Naive thymus-derived CD4-positive, alpha-beta T cell (primary cell): ENCODE data around the gene CATSPER1. TPM values are rescaled to one million over a fixed set of nuclear protein-coding genes. Genes with fewer than 3 reads are reported as not detected.

Experiments used
- ATAC-seq: fragments of 150-1000 bp; cut with Tn5 transposase; 2 replicates; pipeline ENCODE4 v1.10.0; 2021; ENCODE audit warnings: mild to moderate bottlenecking, moderate library complexity
- CTCF ChIA-PET: fragments of 350-600 bp; sonication (Branson Sonifier 250); formaldehyde crosslinking; loops from one replicate; lab custom pipeline; 2021; ENCODE audit warnings: antibody characterized with exemption; lab: Charles Lee
- POLR2A ChIA-PET: fragments of 350-600 bp; sonication (Branson Sonifier 250); formaldehyde crosslinking; loops from one replicate; lab custom pipeline; 2021; ENCODE audit warnings: antibody characterized with exemption, inconsistent platforms; lab: Charles Lee
- DNase-seq, 9 donors: peaks; one replicate each; pipeline versions ENCODE4 v3.0.0 to v3.0.0-alpha.2; 2020 to 2022; ENCODE audit warnings: mixed read lengths in 1 of 9
- H3K27ac ChIP-seq: one replicate; pipeline ENCODE4 v1.7.0; 2013; ENCODE audit warnings: mild to moderate bottlenecking, low read depth, low read length, moderate library complexity
- H3K27me3 ChIP-seq, 2 donors: one replicate each; pipeline ENCODE4 v1.7.0; 2013; ENCODE audit warnings: low read length in 2 of 2, mild to moderate bottlenecking in 2 of 2, moderate library complexity in 2 of 2; ENCODE audit not compliant: control insufficient read depth in 2 of 2, insufficient read depth in 2 of 2
- H3K36me3 ChIP-seq, 3 experiments: 1 replicate in 2 of 3; 2 replicates in 1 of 3; pipeline ENCODE4 v1.7.0; 2013; ENCODE audit warnings: low read length in 3 of 3, mild to moderate bottlenecking in 3 of 3, moderate library complexity in 1 of 3; ENCODE audit not compliant: insufficient read depth in 3 of 3, control insufficient read depth in 2 of 3
- H3K4me1 ChIP-seq, 2 donors: one replicate each; pipeline ENCODE4 v1.7.0; 2013; ENCODE audit warnings: low read length in 2 of 2, mild to moderate bottlenecking in 2 of 2, moderate library complexity in 1 of 2; ENCODE audit not compliant: control insufficient read depth in 2 of 2, insufficient read depth in 2 of 2
- H3K4me3 ChIP-seq: 2 replicates; pipeline ENCODE4 v1.7.0; 2013; ENCODE audit warnings: mild to moderate bottlenecking, low read length
- H3K9me3 ChIP-seq, 3 experiments: 1 replicate in 2 of 3; 2 replicates in 1 of 3; pipeline ENCODE4 v1.7.0; 2013; ENCODE audit warnings: low read length in 3 of 3; ENCODE audit not compliant: control insufficient read depth in 2 of 3
- H3K27ac Mint-ChIP-seq, 9 donors: one replicate each; pipeline ENCODE4 v1.8.0; 2020 to 2022; ENCODE audit warnings: mixed read lengths in 9 of 9, mild to moderate bottlenecking in 8 of 9, moderate library complexity in 5 of 9, inconsistent platforms in 2 of 9
- H3K27me3 Mint-ChIP-seq, 5 donors: one replicate each; pipeline ENCODE4 v1.8.0; 2021 to 2022; ENCODE audit warnings: mixed read lengths in 5 of 5, mild to moderate bottlenecking in 1 of 5
- H3K36me3 Mint-ChIP-seq, 5 donors: one replicate each; pipeline ENCODE4 v1.8.0; 2020 to 2022; ENCODE audit warnings: mixed read lengths in 5 of 5, mild to moderate bottlenecking in 3 of 5, inconsistent platforms in 1 of 5
- H3K4me1 Mint-ChIP-seq, 7 donors: one replicate each; pipeline ENCODE4 v1.8.0; 2020 to 2022; ENCODE audit warnings: mixed read lengths in 7 of 7, mild to moderate bottlenecking in 3 of 7, inconsistent platforms in 1 of 7
- H3K4me3 Mint-ChIP-seq, 10 donors: one replicate each; pipeline ENCODE4 v1.8.0; 2020 to 2022; ENCODE audit warnings: mild to moderate bottlenecking in 10 of 10, mixed read lengths in 10 of 10, moderate library complexity in 6 of 10, inconsistent platforms in 2 of 10
- H3K9me3 Mint-ChIP-seq, 11 donors: one replicate each; pipeline ENCODE4 v1.8.0; 2020 to 2022; ENCODE audit warnings: mixed read lengths in 11 of 11, mild to moderate bottlenecking in 4 of 11, inconsistent platforms in 1 of 11, moderate library complexity in 1 of 11
- intact Hi-C, 2 donors: fragments of 100-400 bp; cut with micrococcal nuclease; formaldehyde crosslinking; loops; one replicate each; pipeline ENCODE4 v1.15.1; 2023
- polyA plus RNA-seq, 2 donors: library from polyadenylated mRNA; unstranded; fragments of 300-500 nt; fragmentation: Illumina TruSeq; gene quantifications; one replicate each; pipeline ENCODE4 v1.2.3, GENCODE V29; 2021
- total RNA-seq, 6 experiments: library from RNA in 5 of 6; stranded (reverse) in 5 of 6; gene quantifications; 1 replicate in 5 of 6; 2 replicates in 1 of 6; pipeline ENCODE4 v1.2.3 and lab custom pipeline; 2021 to 2026

Gene CATSPER1
- total and polyA plus RNA-seq, 7 experiments from 2014 or later: 1.4 to 4.2 TPM; not detected in 5

DNA sequence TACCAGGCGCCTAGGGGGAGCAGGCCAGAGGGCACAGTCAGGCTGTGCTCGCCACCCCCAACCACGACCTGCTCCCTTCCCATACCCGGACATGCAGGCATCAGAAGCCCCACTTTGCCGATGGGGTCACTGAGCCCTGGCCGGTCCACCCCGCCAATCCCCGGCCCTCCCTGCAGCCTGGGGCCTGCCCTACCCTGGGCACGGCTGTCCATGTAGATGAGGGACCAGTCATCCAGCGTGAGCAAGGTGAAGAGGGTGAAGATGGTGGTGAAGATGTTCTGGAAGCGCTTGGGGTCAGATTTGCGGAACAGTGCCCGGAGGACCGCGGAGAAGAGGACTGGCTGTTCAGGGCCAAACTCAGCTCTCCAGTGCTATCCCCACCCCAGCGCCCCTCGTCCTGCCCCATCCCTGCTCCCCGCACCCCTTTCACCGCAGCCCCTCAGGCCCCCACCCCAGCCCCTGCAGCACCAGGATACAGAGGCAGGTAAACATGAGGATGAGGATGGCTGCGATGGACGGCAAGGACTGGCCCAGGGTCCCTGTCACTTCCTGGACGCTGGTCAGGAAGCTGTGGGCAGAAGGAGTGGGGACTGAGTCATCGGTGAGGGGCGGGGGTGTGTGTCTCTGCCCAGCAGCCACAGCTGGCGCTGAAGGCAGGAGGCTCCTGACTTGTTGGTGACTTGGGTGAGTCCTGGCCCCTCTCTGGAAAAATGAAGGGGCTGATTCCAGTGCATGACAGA, 5.5 kb downstream of the CATSPER1 start:
- intact Hi-C loops: no loop called here
- H3K27ac Mint-ChIP-seq: no peak overlapping the region
- DNase-seq (peak in 1 of 9 donors; percentile 50), ATAC-seq (peak; percentile 83)
- Histone ChIP-seq H3K27ac (no peak overlapping the region), H3K4me3 (no peak overlapping the region), H3K4me1 (peaks cover 0 to 5% of the 10 kb centered on the region in 2 donors), H3K27me3 (no peaks in the 10 kb centered on the region), H3K36me3 (no peaks in the 10 kb centered on the region), H3K9me3 (no peaks in the 10 kb centered on the region)
- no peaks in the 10 kb centered on the region for H3K36me3 Mint-ChIP-seq
- peaks cover 0 to 9% (median 4%) of the 10 kb centered on the region in 5 donors for H3K27me3 Mint-ChIP-seq
- H3K9me3 Mint-ChIP-seq: no peaks in the 10 kb centered on the region
- CTCF ChIA-PET: interaction anchor here (0.6 kb wide), 1 partner anchor 16 kb away, joined by 3 read pairs; no protein-coding TSS in a partner anchor
- POLR2A ChIA-PET: no interaction called here
- H3K4me1 Mint-ChIP-seq: peaks cover 4 to 17% (median 5%) of the 10 kb centered on the region in 7 donors
- peak overlapping the region in 1 of 10 donors; percentile 17 for H3K4me3 Mint-ChIP-seq

DNA sequence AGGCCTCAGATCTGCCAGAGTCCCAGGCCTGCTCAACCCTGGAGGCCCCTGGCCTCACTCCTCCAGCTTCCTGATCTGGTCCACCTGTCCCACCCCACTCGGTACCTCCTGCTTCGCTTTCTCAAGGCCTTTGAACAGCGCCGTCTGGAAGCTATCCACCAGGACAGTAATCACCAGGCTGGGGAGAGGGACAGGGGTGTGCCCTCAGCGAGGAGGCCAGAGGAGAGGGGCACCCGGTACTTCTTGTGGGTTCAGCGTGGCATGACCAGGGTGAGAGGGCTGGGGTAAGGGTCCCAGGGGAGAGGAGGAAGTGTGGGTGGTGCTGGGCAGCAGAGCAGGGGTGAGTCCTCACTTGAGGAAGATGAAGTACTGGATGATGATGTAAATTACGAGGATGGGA, 6.1 kb downstream of the CATSPER1 start:
- intact Hi-C loops: no loop called here
- H3K36me3 Mint-ChIP-seq: no peaks in the 10 kb centered on the region
- H3K9me3 Mint-ChIP-seq: no peaks in the 10 kb centered on the region
- no peak overlapping the region for H3K27ac Mint-ChIP-seq
- no peak for DNase-seq
- POLR2A ChIA-PET: no interaction called here
- H3K36me3 ChIP-seq: no peaks in the 10 kb centered on the region
- H3K27me3 ChIP-seq: no peaks in the 10 kb centered on the region
- ATAC-seq: no peak
- CTCF ChIA-PET: interaction anchor here (1.3 kb wide), 1 partner anchor 11 kb away, joined by 3 read pairs; no protein-coding TSS in a partner anchor
- H3K9me3 ChIP-seq: no peaks in the 10 kb centered on the region
- peaks cover 0 to 9% (median 4%) of the 10 kb centered on the region in 5 donors for H3K27me3 Mint-ChIP-seq
- no peak overlapping the region for H3K4me3 ChIP-seq
- peaks cover 4 to 17% (median 5%) of the 10 kb centered on the region in 7 donors for H3K4me1 Mint-ChIP-seq
- H3K4me3 Mint-ChIP-seq: no peak overlapping the region
- H3K27ac ChIP-seq: no peak overlapping the region
- H3K4me1 ChIP-seq: peaks cover 0 to 5% of the 10 kb centered on the region in 2 donors

DNA sequence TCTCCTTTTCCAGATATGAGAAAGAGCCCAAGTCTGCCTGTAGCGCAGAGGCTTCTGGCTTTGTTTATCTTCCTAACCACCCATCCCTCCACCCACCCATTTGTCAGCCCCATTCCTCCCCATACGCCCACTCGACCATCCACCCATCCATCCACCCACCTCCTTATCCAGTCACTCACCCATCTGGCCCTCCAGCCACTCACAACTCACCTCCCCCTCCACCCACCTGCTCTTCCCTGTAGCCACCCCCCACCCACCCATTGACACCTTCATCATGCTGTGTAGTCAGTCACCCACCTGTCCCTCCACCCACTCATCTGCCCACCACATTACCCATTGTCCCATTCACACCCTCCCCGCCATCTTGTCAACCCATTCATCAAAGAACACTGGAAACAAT, 9.0 kb downstream of the CATSPER1 start:
- Histone ChIP-seq H3K36me3 (no peaks in the 10 kb centered on the region), H3K4me3 (no peak overlapping the region), H3K27ac (no peak overlapping the region), H3K9me3 (no peaks in the 10 kb centered on the region), H3K4me1 (peaks cover 0 to under 1% of the 10 kb centered on the region in 2 donors), H3K27me3 (peaks cover 0 to 13% of the 10 kb centered on the region in 2 donors)
- Mint-ChIP-seq H3K9me3 (no peaks in the 10 kb centered on the region), H3K27me3 (peaks cover 0 to 13% (median 6%) of the 10 kb centered on the region in 5 donors), H3K4me3 (no peak overlapping the region), H3K27ac (no peak overlapping the region), H3K36me3 (no peaks in the 10 kb centered on the region), H3K4me1 (peaks cover 0 to 13% (median 0%) of the 10 kb centered on the region in 7 donors)
- ChIA-PET CTCF (no interaction called here), POLR2A (interaction anchor here (0.9 kb wide), 1 partner anchor 26 kb away, joined by 3 read pairs; no protein-coding TSS in a partner anchor)
- ATAC-seq (no peak), DNase-seq (no peak)
- intact Hi-C loops: no loop called here

DNA sequence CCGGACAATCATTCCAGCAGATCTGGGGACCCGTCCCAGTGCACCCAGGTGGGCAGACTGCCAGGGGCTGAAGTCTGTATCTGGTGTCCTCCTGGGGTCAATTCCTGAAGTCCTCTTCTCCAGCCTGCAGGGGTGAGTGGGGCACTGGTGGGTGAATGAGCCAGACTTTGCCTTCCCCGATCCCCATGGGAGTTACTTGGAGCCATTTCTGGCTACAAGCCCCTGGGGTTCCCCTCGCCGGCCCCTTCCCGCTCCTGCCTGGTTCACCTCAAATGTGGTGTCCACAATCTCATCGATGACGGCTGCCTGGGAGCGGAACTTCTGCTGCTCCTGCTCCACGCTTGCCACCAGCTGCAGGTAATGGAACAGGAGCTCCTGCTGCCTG, 9.5 kb downstream of the CATSPER1 start:
- H3K27ac Mint-ChIP-seq: no peak overlapping the region

DNA sequence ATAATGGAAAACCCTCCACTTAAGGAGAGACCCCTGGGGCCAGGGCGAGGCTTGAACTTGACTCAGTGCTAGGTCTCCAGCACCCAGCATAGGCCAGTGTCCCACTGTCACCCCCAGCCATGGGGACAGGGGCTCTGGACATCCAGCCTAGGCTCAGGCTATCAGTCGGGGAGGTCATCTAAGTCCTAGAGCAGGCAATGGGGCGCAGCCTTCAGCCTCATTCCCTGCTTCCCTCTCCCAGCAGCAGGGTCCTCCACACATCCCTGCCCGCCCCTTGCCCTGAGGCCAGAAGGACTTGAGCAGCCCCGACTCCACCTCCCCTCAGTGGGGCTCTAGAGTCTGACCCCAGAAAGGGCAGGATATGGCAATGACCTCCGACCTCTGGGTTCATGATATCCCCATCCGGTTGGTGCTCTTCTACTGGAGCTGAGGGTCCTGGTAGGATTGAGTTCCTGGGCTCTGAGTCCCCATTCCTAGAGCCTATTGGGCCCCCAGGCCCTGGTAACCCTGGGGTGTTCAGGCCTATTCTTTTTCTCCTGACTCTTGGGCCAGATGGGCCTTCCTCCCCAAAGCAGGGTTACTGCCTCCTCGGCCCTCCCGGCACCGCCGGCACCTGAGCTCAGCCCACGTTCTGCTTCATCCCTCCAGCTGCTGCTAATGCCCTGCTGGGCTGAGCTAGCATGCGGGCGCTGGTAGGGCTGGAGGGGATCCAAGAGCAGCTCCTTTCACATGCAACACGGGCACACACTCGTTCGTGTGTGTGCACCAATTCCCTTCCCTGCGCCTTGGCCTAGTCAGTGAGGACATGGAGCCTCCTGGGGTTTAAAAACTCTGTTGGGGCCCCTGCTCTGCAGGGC, 10.1 kb downstream of the CATSPER1 start:
- CTCF ChIA-PET: no interaction called here
- DNase-seq (no peak), ATAC-seq (no peak)
- Mint-ChIP-seq H3K27me3 (peaks cover 0 to 22% (median 6%) of the 10 kb centered on the region in 5 donors), H3K36me3 (no peaks in the 10 kb centered on the region), H3K4me1 (peaks cover 0 to 9% (median 0%) of the 10 kb centered on the region in 7 donors), H3K4me3 (no peak overlapping the region), H3K27ac (no peak overlapping the region), H3K9me3 (no peaks in the 10 kb centered on the region)
- POLR2A ChIA-PET: no interaction called here
- Histone ChIP-seq H3K9me3 (no peaks in the 10 kb centered on the region), H3K4me3 (no peak overlapping the region), H3K36me3 (no peaks in the 10 kb centered on the region), H3K27me3 (peaks cover 0 to 13% of the 10 kb centered on the region in 2 donors), H3K27ac (no peak overlapping the region), H3K4me1 (peaks cover 0 to 8% of the 10 kb centered on the region in 2 donors)
- intact Hi-C loops: no loop called here

More for the DNA sequence above, 9.5 kb downstream of the CATSPER1 start:
- intact Hi-C loops: no loop called here
- Histone ChIP-seq H3K4me3 (no peak overlapping the region), H3K27me3 (peaks cover 0 to 13% of the 10 kb centered on the region in 2 donors), H3K27ac (no peak overlapping the region), H3K9me3 (no peaks in the 10 kb centered on the region), H3K4me1 (peaks cover 0 to 6% of the 10 kb centered on the region in 2 donors), H3K36me3 (no peaks in the 10 kb centered on the region)
- no peak for ATAC-seq
- Mint-ChIP-seq H3K9me3 (no peaks in the 10 kb centered on the region), H3K36me3 (no peaks in the 10 kb centered on the region), H3K27me3 (peaks cover 0 to 18% (median 6%) of the 10 kb centered on the region in 5 donors), H3K4me3 (no peak overlapping the region), H3K4me1 (peaks cover 0 to 11% (median 0%) of the 10 kb centered on the region in 7 donors)
- ChIA-PET CTCF (no interaction called here), POLR2A (interaction anchor here (0.9 kb wide), 1 partner anchor 26 kb away, joined by 3 read pairs; no protein-coding TSS in a partner anchor)
- no peak for DNase-seq

DNA sequence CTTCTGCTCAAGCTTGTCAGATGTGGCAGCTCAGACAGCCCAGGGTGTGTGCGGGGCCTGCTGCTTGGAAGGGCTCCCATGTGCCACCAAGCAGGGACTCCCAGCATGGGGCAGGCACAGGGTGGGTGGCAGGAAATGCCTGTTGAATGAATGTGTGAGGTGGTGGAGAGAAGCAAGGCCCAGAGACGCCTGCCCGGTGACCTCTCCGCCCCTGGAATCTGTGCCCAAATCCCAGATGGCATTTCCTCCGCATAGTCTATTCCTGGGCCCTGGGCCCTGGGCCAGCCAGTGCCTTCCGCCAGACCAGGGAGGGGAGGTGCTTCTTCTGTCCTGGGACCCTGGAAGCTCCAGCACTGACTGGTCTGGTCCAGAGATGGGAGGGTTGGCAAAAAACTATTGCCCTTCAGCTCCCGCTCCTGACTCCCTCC, 10.8 kb downstream of the CATSPER1 start:
- Mint-ChIP-seq H3K27me3 (peaks cover 0 to 28% (median 6%) of the 10 kb centered on the region in 5 donors), H3K4me1 (peaks cover 0 to 6% (median 0%) of the 10 kb centered on the region in 7 donors), H3K4me3 (no peak overlapping the region), H3K27ac (no peak overlapping the region), H3K36me3 (no peaks in the 10 kb centered on the region), H3K9me3 (no peaks in the 10 kb centered on the region)
- H3K9me3 ChIP-seq: no peaks in the 10 kb centered on the region
- DNase-seq: no peak
- no peaks in the 10 kb centered on the region for H3K36me3 ChIP-seq
- ChIA-PET POLR2A (no interaction called here), CTCF (no interaction called here)
- peaks cover 0 to 13% of the 10 kb centered on the region in 2 donors for H3K27me3 ChIP-seq
- H3K4me3 ChIP-seq: no peak overlapping the region
- no peak overlapping the region for H3K27ac ChIP-seq
- ATAC-seq: no peak
- peaks cover 0 to 8% of the 10 kb centered on the region in 2 donors for H3K4me1 ChIP-seq
- intact Hi-C loops: no loop called here
